Fibroblast of lung (primary cell): ENCODE data around the gene MSMO1.

Experiments used
- EZH2 ChIP-seq: IDR thresholded peaks from 2 replicates; pipeline ENCODE4 v1.5.1; 2012; ENCODE audit warnings: low read length, control low read depth, mild to moderate bottlenecking; ENCODE audit errors: missing control alignments
- TF ChIP-seq, protein P1 (sequence below), 2 donors: IDR thresholded peaks in 1 of 2; conservative IDR thresholded peaks in 1 of 2; 1 replicate in 1 of 2; 2 replicates in 1 of 2; pipeline ENCODE4 v1.5.1; 2011 to 2012; ENCODE audit warnings: low read length in 2 of 2, control low read depth in 1 of 2, inconsistent platforms in 1 of 2, low read depth in 1 of 2, mild to moderate bottlenecking in 1 of 2

DNA sequence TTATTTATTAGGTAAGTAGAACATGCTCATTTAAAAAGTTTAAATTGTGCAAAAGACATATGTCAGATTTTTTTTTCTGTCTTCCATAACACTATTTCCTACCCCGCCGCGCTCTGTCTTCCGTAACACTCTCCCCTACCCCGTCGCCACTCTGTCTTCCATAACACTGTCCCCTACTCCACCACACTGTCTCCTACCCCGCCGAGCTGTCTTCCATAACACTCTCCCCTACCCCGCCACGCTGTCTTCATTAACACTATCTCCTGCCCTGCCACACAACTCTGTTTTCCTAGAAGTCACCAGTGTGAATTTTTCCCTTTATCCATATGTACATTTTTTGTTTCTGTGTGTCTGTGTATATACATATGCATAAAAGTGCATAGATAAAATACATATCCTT, 4.4 kb downstream of the MSMO1 start:
- no peak for TF ChIP-seq EZH2
- TF ChIP-seq, protein P1, sequence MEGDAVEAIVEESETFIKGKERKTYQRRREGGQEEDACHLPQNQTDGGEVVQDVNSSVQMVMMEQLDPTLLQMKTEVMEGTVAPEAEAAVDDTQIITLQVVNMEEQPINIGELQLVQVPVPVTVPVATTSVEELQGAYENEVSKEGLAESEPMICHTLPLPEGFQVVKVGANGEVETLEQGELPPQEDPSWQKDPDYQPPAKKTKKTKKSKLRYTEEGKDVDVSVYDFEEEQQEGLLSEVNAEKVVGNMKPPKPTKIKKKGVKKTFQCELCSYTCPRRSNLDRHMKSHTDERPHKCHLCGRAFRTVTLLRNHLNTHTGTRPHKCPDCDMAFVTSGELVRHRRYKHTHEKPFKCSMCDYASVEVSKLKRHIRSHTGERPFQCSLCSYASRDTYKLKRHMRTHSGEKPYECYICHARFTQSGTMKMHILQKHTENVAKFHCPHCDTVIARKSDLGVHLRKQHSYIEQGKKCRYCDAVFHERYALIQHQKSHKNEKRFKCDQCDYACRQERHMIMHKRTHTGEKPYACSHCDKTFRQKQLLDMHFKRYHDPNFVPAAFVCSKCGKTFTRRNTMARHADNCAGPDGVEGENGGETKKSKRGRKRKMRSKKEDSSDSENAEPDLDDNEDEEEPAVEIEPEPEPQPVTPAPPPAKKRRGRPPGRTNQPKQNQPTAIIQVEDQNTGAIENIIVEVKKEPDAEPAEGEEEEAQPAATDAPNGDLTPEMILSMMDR (conservative IDR thresholded peaks at IDR 0.05 in 1 of 2, IDR thresholded peaks at IDR 0.05 in 1 of 2; ENCODE audit: low read depth in 1 of 2, low read length in 2 of 2), result no peak
